ENCODE data around the gene HYOU1.

HYOU1 gene

GRCh38 chr11:119023741-119024140, 33.3 kb downstream of the HYOU1 start:
- Histone ChIP-seq H3K23ac (ENCODE audit: low read depth, low read length, poor library complexity) (no peak overlapping the region), H3K18ac (ENCODE audit: low read length) (no peak overlapping the region), H4K8ac (ENCODE audit: low read depth, low read length) (no peak overlapping the region), H4K91ac (ENCODE audit: low read depth, low read length, poor library complexity) (no peak overlapping the region), H3K9me3 (replicated peaks in 1 of 2; ENCODE audit: control insufficient read depth in 2 of 2, insufficient read depth in 1 of 2, low read depth in 1 of 2, low read length in 2 of 2) (peaks cover 0 to 2% of the 10 kb centered on the region in 2 donors), H2BK120ac (ENCODE audit: low read depth, low read length) (no peak overlapping the region), H3K27ac (replicated peaks; ENCODE audit: low read length) (no peak overlapping the region), H2BK5ac (ENCODE audit: low read length) (no peak overlapping the region), H3K4ac (ENCODE audit: low read length) (no peak overlapping the region), H3K4me3 (ENCODE audit: low read length in 2 of 2) (no peak overlapping the region), H2AK5ac (ENCODE audit: low read depth, low read length) (no peak overlapping the region), H3K79me1 (ENCODE audit: low read depth, low read length) (peaks cover 13% of the 10 kb centered on the region), H3K4me2 (ENCODE audit: insufficient read depth, low read length, poor library complexity, severe bottlenecking) (no peak overlapping the region), H2AFZ (ENCODE audit: low read length) (no peak overlapping the region), H2BK15ac (ENCODE audit: low read length) (no peak overlapping the region), H3K9ac (ENCODE audit: low read depth, low read length, poor library complexity) (no peak overlapping the region), H2BK12ac (ENCODE audit: low read length) (no peak overlapping the region), H3K27me3 (ENCODE audit: control insufficient read depth in 3 of 3, insufficient read depth in 3 of 3, low read depth in 1 of 3, low read length in 3 of 3) (no peaks in the 10 kb centered on the region), H3K14ac (ENCODE audit: low read length) (no peak overlapping the region), H3K4me1 (ENCODE audit: control insufficient read depth in 2 of 2, insufficient read depth in 1 of 2, low read depth in 1 of 2, low read length in 2 of 2) (peaks cover 0 to 4% of the 10 kb centered on the region in 2 donors), H3K36me3 (replicated peaks in 1 of 2; ENCODE audit: control insufficient read depth in 2 of 2, insufficient read depth in 2 of 2, low read length in 2 of 2) (peaks cover 57 to 88% of the 10 kb centered on the region in 2 donors)
- no peak for DNase-seq (ENCODE audit: low spot score)

- Histone ChIP-seq H2BK120ac (ENCODE audit: low read depth, low read length) (no peak overlapping the region), H2BK5ac (ENCODE audit: low read length) (no peak overlapping the region), H4K91ac (ENCODE audit: low read depth, low read length, poor library complexity) (no peak overlapping the region), H3K4me3 (ENCODE audit: low read length in 2 of 2) (no peak overlapping the region), H3K9ac (ENCODE audit: low read depth, low read length, poor library complexity) (no peak overlapping the region), H2AFZ (ENCODE audit: low read length) (no peak overlapping the region), H2BK12ac (ENCODE audit: low read length) (no peak overlapping the region), H3K27me3 (ENCODE audit: control insufficient read depth in 3 of 3, insufficient read depth in 3 of 3, low read depth in 1 of 3, low read length in 3 of 3) (no peaks in the 10 kb centered on the region), H2AK5ac (ENCODE audit: low read depth, low read length) (no peak overlapping the region), H3K14ac (ENCODE audit: low read length) (no peak overlapping the region), H3K27ac (replicated peaks; ENCODE audit: low read length) (no peak overlapping the region), H3K36me3 (replicated peaks in 1 of 2; ENCODE audit: control insufficient read depth in 2 of 2, insufficient read depth in 2 of 2, low read length in 2 of 2) (peaks cover 42 to 79% of the 10 kb centered on the region in 2 donors), H3K4me2 (ENCODE audit: insufficient read depth, low read length, poor library complexity, severe bottlenecking) (no peak overlapping the region), H3K4ac (ENCODE audit: low read length) (no peak overlapping the region), H2BK15ac (ENCODE audit: low read length) (no peak overlapping the region), H4K8ac (ENCODE audit: low read depth, low read length) (no peak overlapping the region), H3K4me1 (ENCODE audit: control insufficient read depth in 2 of 2, insufficient read depth in 1 of 2, low read depth in 1 of 2, low read length in 2 of 2) (peaks cover 5 to 7% of the 10 kb centered on the region in 2 donors), H3K9me3 (replicated peaks in 1 of 2; ENCODE audit: control insufficient read depth in 2 of 2, insufficient read depth in 1 of 2, low read depth in 1 of 2, low read length in 2 of 2) (peaks cover 0 to 2% of the 10 kb centered on the region in 2 donors), H3K18ac (ENCODE audit: low read length) (no peak overlapping the region), H3K23ac (ENCODE audit: low read depth, low read length, poor library complexity) (no peak overlapping the region), H3K79me1 (ENCODE audit: low read depth, low read length) (peaks cover 12% of the 10 kb centered on the region)
- no CpG with 5 or more reads among the region's 5 CpGs for WGBS, 2 donors (ENCODE audit: extremely low coverage in 2 of 2, insufficient read length in 2 of 2, insufficient replicate concordance in 1 of 2)
- DNase-seq (ENCODE audit: low spot score): no peak
Measured at GRCh38 chr11:119021631-119022030, 35.4 kb downstream of the HYOU1 start.

GRCh38 chr11:119019996-119020395, 37.0 kb downstream of the HYOU1 start:
- peak overlapping the region in 1 of 2 donors; percentile 80 for H3K4me3 ChIP-seq (ENCODE audit: low read length in 2 of 2)

GRCh38 chr11:119018074-119018938, 38.7 kb downstream of the HYOU1 start, which contains the start of the genes RPS25 and TRAPPC4:
Gene RPS25 (minus strand): TSS chr11:119018343. CDS start chr11:119018284, 59 bp downstream.
Gene TRAPPC4 (plus strand): TSS chr11:119018766. CDS start chr11:119018796, 30 bp downstream.
- Histone ChIP-seq H3K9me3 (replicated peaks in 1 of 2; ENCODE audit: control insufficient read depth in 2 of 2, insufficient read depth in 1 of 2, low read depth in 1 of 2, low read length in 2 of 2) (peaks cover 0 to 2% of the 10 kb centered on the region in 2 donors), H4K8ac (ENCODE audit: low read depth, low read length) (no peak within 1 kb of the TSS), H4K91ac (ENCODE audit: low read depth, low read length, poor library complexity) (no peak within 1 kb of the TSS), H3K23ac (ENCODE audit: low read depth, low read length, poor library complexity) (peak within 1 kb of the TSS; percentile 99), H2BK120ac (ENCODE audit: low read depth, low read length) (no peak within 1 kb of the TSS), H3K18ac (ENCODE audit: low read length) (peak within 1 kb of the TSS; percentile 97), H2BK5ac (ENCODE audit: low read length) (peak within 1 kb of the TSS; percentile 83), H3K27ac (replicated peaks; ENCODE audit: low read length) (peak within 1 kb of the TSS; percentile 91), H3K27me3 (ENCODE audit: control insufficient read depth in 3 of 3, insufficient read depth in 3 of 3, low read depth in 1 of 3, low read length in 3 of 3) (no peaks in the 10 kb centered on the region), H3K36me3 (replicated peaks in 1 of 2; ENCODE audit: control insufficient read depth in 2 of 2, insufficient read depth in 2 of 2, low read length in 2 of 2) (peaks cover 35 to 76% of the 10 kb centered on the region in 2 donors), H3K9ac (ENCODE audit: low read depth, low read length, poor library complexity) (peak within 1 kb of the TSS; percentile 99), H2AK5ac (ENCODE audit: low read depth, low read length) (peak within 1 kb of the TSS; percentile 87), H3K4ac (ENCODE audit: low read length) (no peak within 1 kb of the TSS), H3K4me2 (ENCODE audit: insufficient read depth, low read length, poor library complexity, severe bottlenecking) (peak within 1 kb of the TSS; percentile 79), H2AFZ (ENCODE audit: low read length) (peak within 1 kb of the TSS; percentile 96), H2BK15ac (ENCODE audit: low read length) (peak within 1 kb of the TSS; percentile 61), H3K79me1 (ENCODE audit: low read depth, low read length) (peaks cover 7% of the 10 kb centered on the region), H3K14ac (ENCODE audit: low read length) (peak within 1 kb of the TSS; percentile 97), H3K4me1 (ENCODE audit: control insufficient read depth in 2 of 2, insufficient read depth in 1 of 2, low read depth in 1 of 2, low read length in 2 of 2) (peaks cover 5 to 8% of the 10 kb centered on the region in 2 donors), H2BK12ac (ENCODE audit: low read length) (peak within 1 kb of the TSS; percentile 53), H3K4me3 (ENCODE audit: low read length in 2 of 2) (peak within 1 kb of the TSS; percentile 80 to 93)
- no CpG with 5 or more reads among the region's 63 CpGs for WGBS, 2 donors (ENCODE audit: extremely low coverage in 2 of 2, insufficient read length in 2 of 2, insufficient replicate concordance in 1 of 2)
- peak; percentile 90 for DNase-seq (ENCODE audit: low spot score)

More at GRCh38 chr11:119019996-119020395, 37.0 kb downstream of the HYOU1 start:
- no peak overlapping the region for H3K4ac ChIP-seq (ENCODE audit: low read length)
- peaks cover 5 to 8% of the 10 kb centered on the region in 2 donors for H3K4me1 ChIP-seq (ENCODE audit: control insufficient read depth in 2 of 2, insufficient read depth in 1 of 2, low read depth in 1 of 2, low read length in 2 of 2)
- no peak overlapping the region for H3K14ac ChIP-seq (ENCODE audit: low read length)
- no peak overlapping the region for H2BK120ac ChIP-seq (ENCODE audit: low read depth, low read length)
- H2BK12ac ChIP-seq (ENCODE audit: low read length): no peak overlapping the region
- H2BK15ac ChIP-seq (ENCODE audit: low read length): no peak overlapping the region
- H3K27me3 ChIP-seq (ENCODE audit: control insufficient read depth in 3 of 3, insufficient read depth in 3 of 3, low read depth in 1 of 3, low read length in 3 of 3): no peaks in the 10 kb centered on the region
- H3K27ac ChIP-seq (replicated peaks; ENCODE audit: low read length): no peak overlapping the region
- no CpG with 5 or more reads among the region's 2 CpGs for WGBS, 2 donors (ENCODE audit: extremely low coverage in 2 of 2, insufficient read length in 2 of 2, insufficient replicate concordance in 1 of 2)
- no peak overlapping the region for H4K91ac ChIP-seq (ENCODE audit: low read depth, low read length, poor library complexity)
- no peak overlapping the region for H3K18ac ChIP-seq (ENCODE audit: low read length)
- H2AFZ ChIP-seq (ENCODE audit: low read length): no peak overlapping the region
- H3K4me2 ChIP-seq (ENCODE audit: insufficient read depth, low read length, poor library complexity, severe bottlenecking): no peak overlapping the region
- H2AK5ac ChIP-seq (ENCODE audit: low read depth, low read length): no peak overlapping the region
- H3K23ac ChIP-seq (ENCODE audit: low read depth, low read length, poor library complexity): peak overlapping the region; percentile 22
- H3K9ac ChIP-seq (ENCODE audit: low read depth, low read length, poor library complexity): no peak overlapping the region
- H3K36me3 ChIP-seq (replicated peaks in 1 of 2; ENCODE audit: control insufficient read depth in 2 of 2, insufficient read depth in 2 of 2, low read length in 2 of 2): peaks cover 38 to 79% of the 10 kb centered on the region in 2 donors
- no peak overlapping the region for H4K8ac ChIP-seq (ENCODE audit: low read depth, low read length)
- peaks cover 0 to 2% of the 10 kb centered on the region in 2 donors for H3K9me3 ChIP-seq (replicated peaks in 1 of 2; ENCODE audit: control insufficient read depth in 2 of 2, insufficient read depth in 1 of 2, low read depth in 1 of 2, low read length in 2 of 2)
- no peak for DNase-seq (ENCODE audit: low spot score)
- no peak overlapping the region for H2BK5ac ChIP-seq (ENCODE audit: low read length)
- H3K79me1 ChIP-seq (ENCODE audit: low read depth, low read length): peaks cover 7% of the 10 kb centered on the region

Measured in neuronal stem cell (in vitro differentiated cells).